ENCODE measurements around the gene DAW1.

GRCh38 chr2:227889336-227889735 lies 17.9 kb downstream of the DAW1 start:
- TF ChIP-seq CTCF (conservative IDR thresholded peaks at IDR 0.05; ENCODE audit: low read depth, low read length) (no peak), EZH2 (IDR thresholded peaks at IDR 0.05; ENCODE audit: low read length, unreplicated experiment) (no peak)

Data from PC-3 (cell line).